Activated CD8-positive, alpha-beta memory T cell treated with anti-CD3 and anti-CD28 coated beads, Interleukin-2, amount 50 U/mL, for 24 hours (primary cell): ENCODE results near the gene ENSA.
"Not testable (repeated sequence)": the region's sequence is repeated elsewhere in the genome, so short reads cannot be mapped to it uniquely, and the experiment has no call there.

Source experiments
- DNase-seq: peaks from one replicate; pipeline ENCODE4 v3.0.0-alpha.2; 2020; ENCODE audit errors: extremely low read depth

Gene ENSA

GRCh38 chr1:150629115-150629928, at the start of gene ENSA:
Gene ENSA (minus strand): TSS chr1:150629612. CDS start chr1:150629470, 142 bp downstream.
- DNase-seq: peak; percentile 92

DNA sequence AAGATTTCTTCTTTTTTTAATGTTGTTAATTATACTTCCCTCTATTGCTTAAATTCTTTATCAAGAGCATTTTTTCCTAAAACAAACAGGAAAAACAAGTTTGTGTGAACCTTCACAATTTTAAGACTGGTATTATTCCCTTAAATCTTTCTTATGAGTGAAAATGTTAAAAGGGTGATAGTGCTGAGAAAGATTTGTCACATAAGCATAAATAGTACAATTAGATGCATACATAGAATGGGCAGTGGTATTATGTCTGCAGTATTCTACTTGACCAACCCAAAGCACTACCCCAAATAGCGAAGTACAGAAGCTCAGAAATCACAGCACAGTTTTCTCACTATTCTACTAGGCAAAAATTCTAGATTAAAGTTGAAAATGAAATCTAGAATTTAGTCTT, 49.6 kb upstream of the ENSA start:
- no peak for DNase-seq

DNA sequence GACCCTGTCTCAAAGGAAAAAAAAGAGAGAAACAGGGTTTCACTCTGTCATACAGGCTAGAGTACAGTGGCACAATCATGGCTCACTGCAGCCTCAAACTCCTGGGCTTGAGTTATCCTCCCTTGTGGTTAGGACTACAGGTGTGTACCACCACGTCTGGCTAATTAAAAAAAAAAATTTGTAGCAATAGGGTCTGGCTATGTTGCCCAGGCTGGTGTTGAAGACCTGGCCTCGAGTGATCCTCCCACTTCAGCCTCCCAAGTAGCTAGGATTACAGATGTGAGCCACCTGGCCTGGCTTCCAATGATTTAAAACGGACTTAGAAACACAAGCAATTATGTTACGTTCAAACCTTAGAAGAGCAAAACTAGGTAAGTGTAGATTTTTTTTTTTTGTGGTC, 45.5 kb upstream of the ENSA start:
- DNase-seq: no peak

- no peak for DNase-seq
These were observed 33.9 kb upstream of the ENSA start for GRCh38 chr1:150663321-150663720.

- DNase-seq: no peak
These were observed 33.4 kb upstream of the ENSA start for GRCh38 chr1:150662811-150663210.

- no peak for DNase-seq
These were observed 31.7 kb upstream of the ENSA start for GRCh38 chr1:150661156-150661555.

DNA sequence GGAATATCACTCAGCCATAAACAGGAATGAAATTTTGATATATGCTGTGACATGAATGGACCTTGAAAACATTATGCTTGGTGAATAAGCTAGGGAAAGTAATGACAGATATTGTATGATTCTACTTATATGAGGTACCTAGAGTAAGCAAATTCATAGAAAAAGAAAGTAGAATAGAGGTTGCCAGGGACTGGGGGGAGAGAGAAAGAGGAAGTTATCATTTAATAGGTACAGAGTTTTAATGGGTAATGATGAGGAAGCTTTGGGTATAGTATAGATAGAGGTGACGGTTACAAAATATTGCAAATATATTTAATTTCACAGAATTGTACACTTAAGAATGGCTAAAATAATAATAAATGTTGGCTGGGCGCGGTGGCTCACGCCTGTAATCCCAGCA, 31.2 kb upstream of the ENSA start:
- DNase-seq: no peak

DNA sequence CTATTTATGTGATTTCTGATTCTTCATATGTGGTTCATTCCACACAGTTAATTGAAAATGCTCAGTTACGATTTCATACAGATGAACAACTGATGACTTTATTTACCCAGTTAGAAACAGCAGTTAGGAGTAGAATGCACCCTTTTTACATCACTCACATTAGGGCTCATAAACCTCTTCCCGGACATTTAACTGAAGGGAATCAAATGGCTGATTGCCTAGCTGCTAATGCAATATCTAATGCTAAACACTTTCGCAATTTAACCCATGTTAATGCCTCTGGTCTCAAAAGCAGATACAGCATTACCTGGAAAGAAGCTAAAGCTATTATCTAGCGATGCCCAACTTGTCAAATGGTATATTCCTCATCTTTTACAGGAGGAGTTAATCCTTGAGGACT, 27.7 kb upstream of the ENSA start:
- not testable (repeated sequence) for DNase-seq

DNA sequence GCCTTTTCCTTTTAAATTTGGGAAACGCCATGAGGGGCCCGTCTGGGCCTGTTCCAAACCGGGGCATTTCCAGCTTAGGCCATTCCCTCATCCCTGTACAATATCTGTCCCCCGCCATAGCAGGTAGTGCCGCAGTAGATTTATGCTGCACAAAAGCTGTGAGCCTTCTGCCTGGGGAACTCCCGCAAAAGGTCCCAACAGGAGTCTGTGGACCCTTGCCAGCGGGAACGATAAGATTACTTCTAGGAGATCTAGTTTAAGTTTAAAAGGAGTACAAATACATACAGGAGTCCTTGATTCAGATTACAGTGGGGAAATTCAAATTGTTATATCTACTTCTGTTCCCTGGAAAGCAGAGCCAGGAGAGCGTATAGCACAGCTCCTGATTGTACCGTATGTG, 25.2 kb upstream of the ENSA start:
- DNase-seq: not testable (repeated sequence)

GRCh38 chr1:150650193-150650592, 20.8 kb upstream of the ENSA start:
- DNase-seq: no peak

GRCh38 chr1:150649441-150650075, 20.1 kb upstream of the ENSA start:
- no peak for DNase-seq

DNA sequence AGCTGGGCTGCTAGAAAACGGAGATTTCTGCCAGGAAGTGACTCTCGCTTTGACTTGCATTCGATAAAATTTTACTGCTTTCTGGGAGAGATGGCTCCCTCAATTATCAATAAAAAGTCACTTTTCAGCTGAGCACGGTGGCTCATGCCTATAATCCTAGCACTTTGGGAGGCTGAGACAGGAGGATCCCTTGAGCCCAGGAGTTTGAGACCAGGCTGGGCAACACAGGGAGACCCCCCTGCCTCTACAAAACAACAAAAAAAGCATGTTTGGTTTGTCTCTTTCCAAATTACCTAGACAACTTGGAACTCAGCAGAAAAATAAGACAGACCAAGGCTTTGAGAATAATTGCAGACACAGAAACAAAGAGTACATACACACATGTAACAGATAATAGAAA, 12.9 kb upstream of the ENSA start:
- no peak for DNase-seq

DNA sequence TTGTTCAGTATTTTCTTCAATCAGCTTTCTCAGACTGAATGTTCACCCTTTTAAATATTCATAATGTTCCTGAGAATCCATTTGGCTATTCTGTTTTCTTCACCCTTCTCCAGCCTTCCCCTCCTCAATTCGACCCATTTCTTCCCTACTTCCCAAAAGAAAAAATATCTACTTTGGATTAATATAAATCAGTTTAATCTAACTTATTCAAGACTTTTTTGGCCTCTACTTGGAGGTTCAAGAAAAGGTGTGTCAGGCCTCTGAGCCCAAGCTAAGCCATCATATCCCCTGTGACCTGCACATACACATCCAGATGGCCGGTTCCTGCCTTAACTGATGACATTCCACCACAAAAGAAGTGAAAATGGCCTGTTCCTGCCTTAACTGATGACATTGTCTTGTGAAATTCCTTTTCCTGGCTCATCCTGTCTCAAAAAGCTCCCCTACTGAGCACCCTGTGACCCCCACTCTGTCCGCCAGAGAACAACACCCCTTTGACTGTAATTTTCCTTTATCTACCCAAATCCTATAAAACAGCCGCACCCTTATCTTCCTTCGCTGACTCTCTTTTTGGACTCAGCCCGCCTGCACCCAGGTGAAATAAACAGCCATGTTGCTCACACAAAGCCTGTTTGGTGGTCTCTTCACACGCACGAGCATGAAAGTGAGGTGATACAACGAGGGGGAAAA, 11.9 kb upstream of the ENSA start:
- not testable (repeated sequence) for DNase-seq

GRCh38 chr1:150638430-150638829, 9.0 kb upstream of the ENSA start:
- not testable (repeated sequence) for DNase-seq

GRCh38 chr1:150634839-150635622, 5.6 kb upstream of the ENSA start:
- not testable (repeated sequence) for DNase-seq

- DNase-seq: no peak
These were observed 672 bp downstream of the ENSA start for GRCh38 chr1:150628766-150629114.

- DNase-seq: no peak
These were observed 1.5 kb downstream of the ENSA start for GRCh38 chr1:150627826-150628410.

- no peak for DNase-seq
These were observed 3.3 kb downstream of the ENSA start for GRCh38 chr1:150626150-150626549.

GRCh38 chr1:150624546-150624945, 4.9 kb downstream of the ENSA start:
- DNase-seq: not testable (repeated sequence)

GRCh38 chr1:150624134-150624533, 5.3 kb downstream of the ENSA start:
- DNase-seq: not testable (repeated sequence)

DNA sequence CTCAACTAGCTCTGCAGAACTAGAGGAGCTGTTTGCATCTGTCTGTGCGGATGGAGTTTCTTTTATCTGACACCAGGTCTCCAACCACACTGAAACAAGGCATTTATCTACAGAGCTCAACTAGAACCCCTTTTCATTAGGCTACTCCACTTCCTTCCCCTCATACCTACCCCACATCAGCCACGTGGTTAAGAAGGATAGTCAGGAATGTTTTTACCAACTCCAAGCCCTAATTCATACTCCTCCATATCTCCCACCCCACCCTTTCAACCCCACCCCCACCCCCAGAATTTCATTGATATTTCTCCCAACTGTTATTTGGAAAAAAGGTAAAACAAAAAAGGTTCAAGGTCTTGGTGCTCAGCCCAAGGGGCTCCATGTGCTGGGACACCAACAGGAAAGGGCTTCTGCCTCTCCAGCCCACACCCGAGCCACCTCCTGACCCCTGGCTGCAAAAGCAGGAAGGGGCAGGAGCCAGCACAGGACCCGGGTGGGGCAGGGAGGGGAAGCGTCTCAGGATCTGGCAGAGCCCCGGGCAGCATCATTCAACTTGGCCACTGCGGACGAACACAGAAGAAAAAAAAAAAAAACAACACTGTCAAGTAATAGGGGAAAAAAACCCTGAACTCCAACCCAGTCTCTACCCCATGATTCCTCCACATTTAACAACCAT, 7.0 kb downstream of the ENSA start:
- DNase-seq: no peak
